H1 (cell line): ENCODE results near the gene AGBL1. TPM values are rescaled to one million over a fixed set of nuclear protein-coding genes. Genes with fewer than 3 reads are reported as not detected.

Source experiments
- HDAC6 ChIP-seq: IDR thresholded peaks from one replicate; pipeline ENCODE4 v1.7.1; 2012; ENCODE audit warnings: low read depth, mild to moderate bottlenecking, inconsistent platforms, low read length, moderate library complexity
- JUND ChIP-seq: IDR thresholded peaks from 2 replicates; pipeline ENCODE4 v1.6.1; 2011; ENCODE audit warnings: mild to moderate bottlenecking, improper control_type of control experiment, low read length
- NRF1 ChIP-seq: IDR thresholded peaks from 2 replicates; pipeline ENCODE4 v1.6.1; 2011; ENCODE audit warnings: mild to moderate bottlenecking, low read depth, low read length, improper control_type of control experiment
- PHF8 ChIP-seq: fragments of 200-600 bp; sonication (generic); conservative IDR thresholded peaks from 2 replicates; pipeline ENCODE4 v1.7.1; 2012; ENCODE audit warnings: low read depth, mild to moderate bottlenecking, inconsistent platforms, low read length, moderate library complexity
- RFX5 ChIP-seq: IDR thresholded peaks from 2 replicates; pipeline ENCODE4 v1.6.1; 2011; ENCODE audit warnings: low read depth, low read length, improper control_type of control experiment, borderline replicate concordance
- RXRA ChIP-seq: IDR thresholded peaks from 2 replicates; pipeline ENCODE4 v1.6.1; 2011; ENCODE audit warnings: low read depth, mild to moderate bottlenecking, low read length, moderate library complexity; ENCODE audit not compliant: insufficient read depth
- SAP30 ChIP-seq: fragments of 300-600 bp; sonication (generic); IDR thresholded peaks from 2 replicates; pipeline ENCODE4 v1.7.1; 2012; ENCODE audit warnings: low read length, moderate library complexity, mild to moderate bottlenecking, inconsistent platforms; ENCODE audit not compliant: insufficient read depth, insufficient replicate concordance
- SIX5 ChIP-seq: IDR thresholded peaks from 2 replicates; pipeline ENCODE4 v1.6.1; 2011; ENCODE audit warnings: mild to moderate bottlenecking, low read depth, low read length
- TAF1 ChIP-seq: IDR thresholded peaks from 2 replicates; pipeline ENCODE4 v1.6.1; 2011; ENCODE audit warnings: mild to moderate bottlenecking, low read depth, low read length
- polyA plus RNA-seq, 7 experiments: library from polyadenylated mRNA; depleted of rRNA in 3 of 7; stranded (reverse) in 5 of 7; unstranded in 2 of 7; fragments of >200 nt in 5 of 7; fragments of 200-250 nt in 2 of 7; gene quantifications; 1 replicate in 5 of 7; 2 replicates in 1 of 7; 4 replicates in 1 of 7; pipeline versions ENCODE4 v1.2.1 to v1.2.3, GENCODE V29; 2011 to 2013; ENCODE audit warnings: missing spikeins in 2 of 7, mixed read lengths in 2 of 7
- total RNA-seq: library from RNA; stranded (reverse); fragmentation: NEBNext Ultra II Directional; extraction: Animal tissue kit (Norgen Biotek cat#: 25700); gene quantifications from 2 replicates; pipeline ENCODE4 v1.2.1, GENCODE V29; 2021

AGBL1 gene
- total and polyA plus RNA-seq, 2 of the 8 experiments (the other 6 are each of a cell fraction or from before 2014, with no cell fraction given) = not detected

DNA sequence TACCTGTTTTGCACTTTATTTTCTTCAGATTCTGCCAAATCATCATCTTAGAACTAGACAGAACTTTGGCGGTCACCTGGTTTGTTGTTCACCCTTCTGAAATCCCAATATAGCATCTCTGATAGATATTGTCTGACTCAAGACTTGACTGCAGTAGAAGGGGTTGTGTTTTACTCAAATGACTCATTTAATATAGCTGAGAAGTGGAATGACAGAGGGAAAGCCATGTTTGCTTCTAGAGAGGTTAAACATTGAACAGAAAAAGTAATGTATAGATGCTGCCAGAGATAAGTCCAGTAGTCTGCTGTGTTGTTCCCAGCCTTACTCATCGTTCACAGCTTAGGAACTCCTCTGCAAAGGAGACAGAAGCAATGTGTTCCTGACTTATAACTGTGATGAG is 402.0 kb downstream of the AGBL1 start (continued):
- TF ChIP-seq TAF1 (no peak), RFX5 (no peak), RXRA (no peak), HDAC6 (no peak), NRF1 (no peak), PHF8 (no peak), SAP30 (no peak), JUND (no peak), SIX5 (no peak)
